WTC11 (cell line): ENCODE measurements around the gene ACSF3. TPM values are rescaled to one million over a fixed set of nuclear protein-coding genes. Genes with fewer than 3 reads are reported as not detected.

Experiments used
- ATAC-seq: fragments of 200-7000 bp; cut with Tn5 transposase; 2 replicates; pipeline ENCODE4 v1.10.0; 2021; ENCODE audit warnings: mild to moderate bottlenecking, moderate library complexity
- CTCF ChIA-PET: fragments of 300-600 bp; sonication (Branson Sonifier 250); formaldehyde crosslinking; loops from one replicate; lab custom pipeline; 2021; ENCODE audit warnings: antibody characterized with exemption; lab: Charles Lee
- POLR2A ChIA-PET: fragments of 350-600 bp; sonication (Branson Sonifier 250); formaldehyde crosslinking; loops from one replicate; lab custom pipeline; 2021; ENCODE audit warnings: antibody characterized with exemption; lab: Charles Lee
- DNase-seq: peaks from one replicate; pipeline ENCODE4 v3.0.0; 2021; ENCODE audit warnings: low spot score
- H3K27ac Mint-ChIP-seq: 2 replicates; pipeline ENCODE4 v1.8.0; 2021; ENCODE audit warnings: mixed read lengths
- H3K27me3 Mint-ChIP-seq: 2 replicates; pipeline ENCODE4 v1.8.0; 2021; ENCODE audit warnings: low read depth, mild to moderate bottlenecking, moderate library complexity, mixed read lengths
- H3K36me3 Mint-ChIP-seq: 2 replicates; pipeline ENCODE4 v1.8.0; 2021; ENCODE audit warnings: mixed read lengths
- H3K4me1 Mint-ChIP-seq: 2 replicates; pipeline ENCODE4 v1.8.0; 2022; ENCODE audit warnings: mixed read lengths
- H3K4me3 Mint-ChIP-seq: 2 replicates; pipeline ENCODE4 v1.8.0; 2021; ENCODE audit warnings: mild to moderate bottlenecking, moderate library complexity, mixed read lengths
- H3K9me3 Mint-ChIP-seq: 2 replicates; pipeline ENCODE4 v1.8.0; 2021; ENCODE audit warnings: mixed read lengths
- CREB1 ChIP-seq: sonication (generic); formaldehyde crosslinking; IDR thresholded peaks from 2 replicates; pipeline ENCODE4 v1.8.0; 2023; ENCODE audit warnings: mild to moderate bottlenecking, missing genetic modification reagents
- CREM ChIP-seq: sonication (generic); formaldehyde crosslinking; IDR thresholded peaks from 2 replicates; pipeline ENCODE4 v1.8.1; 2022; ENCODE audit warnings: mild to moderate bottlenecking, missing genetic modification reagents, moderate library complexity
- EMX1 ChIP-seq: fragments of 250-450 bp; sonication (Bioruptor Pico); IDR thresholded peaks from 2 replicates; pipeline ENCODE4 v1.8.0; 2021; ENCODE audit warnings: mild to moderate bottlenecking
- GABPB1 ChIP-seq: sonication (generic); formaldehyde crosslinking; IDR thresholded peaks from 2 replicates; pipeline ENCODE4 v1.8.1; 2023; ENCODE audit warnings: mild to moderate bottlenecking, missing genetic modification reagents
- GRHL2 ChIP-seq: fragments of 250-450 bp; sonication (Bioruptor Pico); IDR thresholded peaks from 2 replicates; pipeline ENCODE4 v1.8.0; 2022; ENCODE audit warnings: mild to moderate bottlenecking, moderate library complexity; ENCODE audit not compliant: insufficient replicate concordance, severe bottlenecking
- JAZF1 ChIP-seq: fragments of 250-450 bp; sonication (Bioruptor Pico); IDR thresholded peaks from 2 replicates; pipeline ENCODE4 v1.9.0; 2021; ENCODE audit warnings: moderate library complexity, mild to moderate bottlenecking, inconsistent platforms
- KAT7 ChIP-seq: sonication (generic); formaldehyde crosslinking; IDR thresholded peaks from 2 replicates; pipeline ENCODE4 v1.8.1; 2023; ENCODE audit warnings: missing genetic modification reagents, mild to moderate bottlenecking, borderline replicate concordance
- RORB ChIP-seq: fragments of 250-450 bp; sonication (Bioruptor Pico); IDR thresholded peaks from 2 replicates; pipeline ENCODE4 v1.9.0; 2021; ENCODE audit warnings: mild to moderate bottlenecking
- SMAD3 ChIP-seq: sonication (generic); formaldehyde crosslinking; IDR thresholded peaks from 2 replicates; pipeline ENCODE4 v1.8.0; 2022; ENCODE audit warnings: missing genetic modification reagents, mild to moderate bottlenecking, borderline replicate concordance
- SMAD4 ChIP-seq: sonication (generic); formaldehyde crosslinking; IDR thresholded peaks from 2 replicates; pipeline ENCODE4 v1.8.0; 2022; ENCODE audit warnings: mild to moderate bottlenecking, missing genetic modification reagents
- TCF7 ChIP-seq: sonication (generic); formaldehyde crosslinking; IDR thresholded peaks from 2 replicates; pipeline ENCODE4 v1.8.0; 2022; ENCODE audit warnings: mild to moderate bottlenecking, low read depth, missing genetic modification reagents, moderate library complexity
- TEAD4 ChIP-seq: sonication (generic); formaldehyde crosslinking; IDR thresholded peaks from 2 replicates; pipeline ENCODE4 v1.8.0; 2022; ENCODE audit warnings: mild to moderate bottlenecking, missing genetic modification reagents
- ZNF232 ChIP-seq: sonication (generic); formaldehyde crosslinking; IDR thresholded peaks from 2 replicates; pipeline ENCODE4 v1.8.0; 2022; ENCODE audit warnings: mild to moderate bottlenecking, missing genetic modification reagents
- ZNF263 ChIP-seq: sonication (generic); formaldehyde crosslinking; IDR thresholded peaks from 2 replicates; pipeline ENCODE4 v1.8.1; 2022; ENCODE audit warnings: low read depth, mild to moderate bottlenecking, moderate library complexity, missing genetic modification reagents
- ZNF416 ChIP-seq: fragments of 250-450 bp; sonication (Bioruptor Pico); IDR thresholded peaks from 2 replicates; pipeline ENCODE4 v1.9.0; 2021; ENCODE audit warnings: mild to moderate bottlenecking, inconsistent platforms
- ZNF423 ChIP-seq: fragments of 250-450 bp; sonication (Bioruptor Pico); IDR thresholded peaks from 2 replicates; pipeline ENCODE4 v2.1.2; 2022; ENCODE audit warnings: mild to moderate bottlenecking, moderate library complexity
- total RNA-seq: library from RNA; stranded (reverse); gene quantifications from 3 replicates; pipeline ENCODE4 v1.2.3, GENCODE V29; 2021
- TF ChIP-seq, protein P1 (sequence below): sonication (generic); formaldehyde crosslinking; IDR thresholded peaks from 2 replicates; pipeline ENCODE4 v1.8.0; 2022; ENCODE audit warnings: mild to moderate bottlenecking, missing genetic modification reagents
- TF ChIP-seq, protein P2 (sequence below): sonication (generic); formaldehyde crosslinking; IDR thresholded peaks from 2 replicates; pipeline ENCODE4 v1.8.1; 2022; ENCODE audit warnings: low read depth, mild to moderate bottlenecking, moderate library complexity, missing genetic modification reagents, borderline replicate concordance
- TF ChIP-seq, protein P3 (sequence below): sonication (generic); formaldehyde crosslinking; IDR thresholded peaks from 2 replicates; pipeline ENCODE4 v1.8.1; 2023; ENCODE audit warnings: mild to moderate bottlenecking, missing genetic modification reagents, moderate library complexity
- TF ChIP-seq, protein P4 (sequence below): sonication (generic); formaldehyde crosslinking; IDR thresholded peaks from 2 replicates; pipeline ENCODE4 v1.8.1; 2023; ENCODE audit warnings: mild to moderate bottlenecking, missing genetic modification reagents, moderate library complexity
- TF ChIP-seq, protein P5 (sequence below): sonication (generic); formaldehyde crosslinking; IDR thresholded peaks from 2 replicates; pipeline ENCODE4 v1.8.1; 2023; ENCODE audit warnings: mild to moderate bottlenecking, missing genetic modification reagents, borderline replicate concordance

ACSF3 gene
- total RNA-seq, 1 experiment from 2014 or later: 22.9 TPM

DNA sequence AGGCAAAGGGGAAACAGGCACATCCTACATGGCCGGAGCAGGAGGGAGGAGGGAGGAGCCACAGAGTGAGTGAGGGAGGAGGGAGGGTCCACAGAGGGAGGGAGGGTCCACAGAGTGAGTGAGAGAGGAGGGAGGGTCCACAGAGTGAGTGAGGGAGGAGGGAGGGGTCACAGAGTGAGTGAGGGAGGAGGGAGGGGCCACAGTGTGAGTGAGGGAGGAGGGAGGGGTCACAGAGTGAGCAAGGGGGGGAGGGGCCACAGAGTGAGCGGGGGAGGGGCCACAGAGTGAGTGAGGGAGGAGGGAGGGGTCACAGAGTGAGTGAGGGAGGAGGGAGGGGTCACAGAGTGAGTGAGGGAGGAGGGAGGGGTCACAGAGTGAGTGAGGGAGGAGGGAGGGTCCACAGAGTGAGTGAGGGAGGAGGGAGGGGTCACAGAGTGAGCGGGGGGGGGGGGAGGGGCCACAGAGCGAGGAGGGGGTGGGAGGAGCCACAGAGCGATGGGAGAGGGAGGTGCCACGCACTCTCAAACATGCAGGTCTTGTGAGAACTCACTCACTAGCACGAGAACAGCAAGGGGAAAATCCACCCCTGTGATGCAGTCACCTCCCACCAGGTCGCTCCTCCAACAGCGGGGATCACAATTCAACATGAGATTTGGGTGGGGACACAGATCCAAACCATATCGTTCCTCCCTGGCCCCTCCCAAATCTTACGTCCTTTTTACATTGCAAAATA is 53.6 kb downstream of the ACSF3 start:
- H3K4me3 Mint-ChIP-seq: no peak overlapping the region
- ChIA-PET POLR2A (interaction anchor here (0.6 kb wide), 1 partner anchor 58 kb away, joined by 8 read pairs; no protein-coding TSS in a partner anchor), CTCF (no interaction called here)
- no peak for TF ChIP-seq RORB
- TF ChIP-seq, protein P1, sequence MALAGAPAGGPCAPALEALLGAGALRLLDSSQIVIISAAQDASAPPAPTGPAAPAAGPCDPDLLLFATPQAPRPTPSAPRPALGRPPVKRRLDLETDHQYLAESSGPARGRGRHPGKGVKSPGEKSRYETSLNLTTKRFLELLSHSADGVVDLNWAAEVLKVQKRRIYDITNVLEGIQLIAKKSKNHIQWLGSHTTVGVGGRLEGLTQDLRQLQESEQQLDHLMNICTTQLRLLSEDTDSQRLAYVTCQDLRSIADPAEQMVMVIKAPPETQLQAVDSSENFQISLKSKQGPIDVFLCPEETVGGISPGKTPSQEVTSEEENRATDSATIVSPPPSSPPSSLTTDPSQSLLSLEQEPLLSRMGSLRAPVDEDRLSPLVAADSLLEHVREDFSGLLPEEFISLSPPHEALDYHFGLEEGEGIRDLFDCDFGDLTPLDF: no peak
- no peak for TF ChIP-seq CREB1
- peaks cover 21% of the 10 kb centered on the region for H3K9me3 Mint-ChIP-seq
- no peaks in the 10 kb centered on the region for H3K4me1 Mint-ChIP-seq
- H3K27me3 Mint-ChIP-seq: no peaks in the 10 kb centered on the region
- H3K27ac Mint-ChIP-seq: no peak overlapping the region
- ATAC-seq: no peak
- H3K36me3 Mint-ChIP-seq: peaks cover 51% of the 10 kb centered on the region
- DNase-seq: no peak

DNA sequence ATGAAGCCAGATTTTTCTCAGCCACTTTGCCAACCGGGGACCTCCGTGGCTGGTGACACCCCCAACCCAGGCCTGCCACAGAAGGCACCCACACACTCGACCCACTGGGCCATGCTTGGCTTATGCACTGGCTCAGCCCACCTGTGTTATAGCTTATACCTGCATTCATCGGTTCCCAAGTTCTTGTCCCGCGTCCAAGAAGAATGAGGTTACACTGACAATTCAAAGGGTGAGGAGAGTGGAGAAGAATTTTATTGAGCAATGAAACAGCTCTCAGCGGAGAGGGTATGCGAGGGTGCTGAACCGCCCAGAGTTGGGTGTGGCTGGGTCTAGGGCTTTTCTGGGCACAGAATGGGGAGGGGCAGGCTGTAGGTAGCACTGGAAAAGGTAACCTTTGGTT is 55.7 kb downstream of the ACSF3 start:
- Mint-ChIP-seq H3K4me3 (no peak overlapping the region), H3K27ac (no peak overlapping the region), H3K27me3 (0 out of 2 replicates have a peak, but pooled peaks cover 3% of the 10 kb centered on the region), H3K4me1 (no peaks in the 10 kb centered on the region), H3K9me3 (peaks cover 21% of the 10 kb centered on the region), H3K36me3 (peaks cover 48% of the 10 kb centered on the region)
- ChIA-PET CTCF (no interaction called here), POLR2A (no interaction called here)
- DNase-seq (no peak), ATAC-seq (no peak)
- TF ChIP-seq ZNF263 (CRISPR knock-in tag) (no peak), TEAD4 (CRISPR knock-in tag) (no peak)
- TF ChIP-seq, protein P2, sequence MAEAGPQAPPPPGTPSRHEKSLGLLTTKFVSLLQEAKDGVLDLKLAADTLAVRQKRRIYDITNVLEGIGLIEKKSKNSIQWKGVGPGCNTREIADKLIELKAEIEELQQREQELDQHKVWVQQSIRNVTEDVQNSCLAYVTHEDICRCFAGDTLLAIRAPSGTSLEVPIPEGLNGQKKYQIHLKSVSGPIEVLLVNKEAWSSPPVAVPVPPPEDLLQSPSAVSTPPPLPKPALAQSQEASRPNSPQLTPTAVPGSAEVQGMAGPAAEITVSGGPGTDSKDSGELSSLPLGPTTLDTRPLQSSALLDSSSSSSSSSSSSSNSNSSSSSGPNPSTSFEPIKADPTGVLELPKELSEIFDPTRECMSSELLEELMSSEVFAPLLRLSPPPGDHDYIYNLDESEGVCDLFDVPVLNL (CRISPR knock-in tag): no peak

DNA sequence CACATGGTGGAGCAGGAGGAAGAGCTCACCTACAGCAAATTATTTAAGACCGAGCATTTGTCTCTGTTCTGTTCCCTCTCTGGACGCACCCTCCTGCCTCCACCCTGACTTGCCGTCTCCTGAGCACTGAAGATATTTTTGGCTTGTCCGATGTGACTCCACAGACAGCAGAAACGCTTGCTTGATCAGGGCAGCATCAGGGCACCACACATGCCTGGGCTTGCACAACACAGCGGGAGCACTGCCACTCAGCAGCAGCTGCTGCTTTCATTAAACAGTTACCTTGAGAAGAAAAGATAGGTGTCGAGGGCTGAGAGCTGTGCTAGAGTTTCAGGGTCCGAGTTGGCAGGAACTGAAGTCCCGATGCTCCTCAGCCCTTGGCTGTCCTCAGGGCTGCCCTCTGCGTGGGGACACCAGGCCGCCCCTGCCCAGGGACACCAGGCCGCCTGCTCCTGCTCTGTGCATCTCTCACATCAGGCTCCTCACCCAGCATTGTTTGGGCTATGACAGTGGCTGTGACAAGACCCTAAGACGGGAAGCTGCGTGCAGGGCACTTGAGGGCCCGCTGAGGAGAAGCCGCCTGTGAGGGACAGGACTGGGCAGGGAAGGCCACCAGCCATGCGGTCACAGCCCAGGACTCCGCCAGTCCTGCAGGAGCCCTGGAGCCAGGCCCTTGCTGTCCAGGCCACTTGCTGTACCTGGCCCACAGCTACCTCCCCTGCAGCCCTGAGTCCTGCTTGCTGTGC is 56.6 kb downstream of the ACSF3 start:
- no peak overlapping the region for H3K27ac Mint-ChIP-seq
- peaks cover 48% of the 10 kb centered on the region for H3K36me3 Mint-ChIP-seq
- H3K27me3 Mint-ChIP-seq: 0 out of 2 replicates have a peak, but pooled peaks cover 3% of the 10 kb centered on the region
- POLR2A ChIA-PET: no interaction called here
- CTCF ChIA-PET: no interaction called here
- DNase-seq (no peak), ATAC-seq (no peak)
- H3K9me3 Mint-ChIP-seq: peaks cover 21% of the 10 kb centered on the region
- no peaks in the 10 kb centered on the region for H3K4me1 Mint-ChIP-seq
- no peak overlapping the region for H3K4me3 Mint-ChIP-seq
- TF ChIP-seq, protein P3, sequence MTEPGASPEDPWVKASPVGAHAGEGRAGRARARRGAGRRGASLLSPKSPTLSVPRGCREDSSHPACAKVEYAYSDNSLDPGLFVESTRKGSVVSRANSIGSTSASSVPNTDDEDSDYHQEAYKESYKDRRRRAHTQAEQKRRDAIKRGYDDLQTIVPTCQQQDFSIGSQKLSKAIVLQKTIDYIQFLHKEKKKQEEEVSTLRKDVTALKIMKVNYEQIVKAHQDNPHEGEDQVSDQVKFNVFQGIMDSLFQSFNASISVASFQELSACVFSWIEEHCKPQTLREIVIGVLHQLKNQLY: no peak
- no peak for TF ChIP-seq TCF7
- TF ChIP-seq ZNF416 (CRISPR knock-in tag): no peak
- TF ChIP-seq GABPB1: no peak
- TF ChIP-seq GRHL2: no peak
- TF ChIP-seq KAT7 (CRISPR knock-in tag): no peak
- TF ChIP-seq SMAD4 (CRISPR knock-in tag): no peak

DNA sequence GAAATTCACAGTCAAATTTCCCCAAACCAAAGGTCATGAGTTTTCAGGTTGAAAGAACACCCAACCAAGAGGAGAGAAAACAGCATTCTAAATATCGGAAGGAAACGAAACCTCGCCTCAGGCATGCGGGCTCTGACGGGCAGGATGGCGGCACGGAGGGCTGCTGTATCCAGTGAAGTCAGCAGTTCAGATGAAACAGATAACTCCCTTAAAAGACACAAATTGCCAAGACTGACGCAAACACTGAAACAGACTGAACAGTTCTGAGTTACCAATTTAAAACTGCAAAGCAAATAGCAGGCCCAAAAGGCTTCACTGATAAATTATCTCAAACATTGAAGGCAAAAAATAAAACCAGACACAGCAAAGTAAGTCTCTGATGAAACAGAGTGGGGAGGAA is 57.3 kb downstream of the ACSF3 start:
- H3K9me3 Mint-ChIP-seq: peaks cover 21% of the 10 kb centered on the region
- H3K4me3 Mint-ChIP-seq: no peak overlapping the region
- DNase-seq (no peak), ATAC-seq (no peak)
- no peaks in the 10 kb centered on the region for H3K4me1 Mint-ChIP-seq
- no peak overlapping the region for H3K27ac Mint-ChIP-seq
- peaks cover 5% of the 10 kb centered on the region; the same call in 1 of the 2 replicates for H3K27me3 Mint-ChIP-seq
- POLR2A ChIA-PET: no interaction called here
- CTCF ChIA-PET: no interaction called here
- peaks cover 48% of the 10 kb centered on the region for H3K36me3 Mint-ChIP-seq
- TF ChIP-seq ZNF232 (CRISPR knock-in tag): no peak
- TF ChIP-seq, protein P4, sequence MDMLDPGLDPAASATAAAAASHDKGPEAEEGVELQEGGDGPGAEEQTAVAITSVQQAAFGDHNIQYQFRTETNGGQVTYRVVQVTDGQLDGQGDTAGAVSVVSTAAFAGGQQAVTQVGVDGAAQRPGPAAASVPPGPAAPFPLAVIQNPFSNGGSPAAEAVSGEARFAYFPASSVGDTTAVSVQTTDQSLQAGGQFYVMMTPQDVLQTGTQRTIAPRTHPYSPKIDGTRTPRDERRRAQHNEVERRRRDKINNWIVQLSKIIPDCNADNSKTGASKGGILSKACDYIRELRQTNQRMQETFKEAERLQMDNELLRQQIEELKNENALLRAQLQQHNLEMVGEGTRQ (CRISPR knock-in tag): no peak
- TF ChIP-seq, protein P5, sequence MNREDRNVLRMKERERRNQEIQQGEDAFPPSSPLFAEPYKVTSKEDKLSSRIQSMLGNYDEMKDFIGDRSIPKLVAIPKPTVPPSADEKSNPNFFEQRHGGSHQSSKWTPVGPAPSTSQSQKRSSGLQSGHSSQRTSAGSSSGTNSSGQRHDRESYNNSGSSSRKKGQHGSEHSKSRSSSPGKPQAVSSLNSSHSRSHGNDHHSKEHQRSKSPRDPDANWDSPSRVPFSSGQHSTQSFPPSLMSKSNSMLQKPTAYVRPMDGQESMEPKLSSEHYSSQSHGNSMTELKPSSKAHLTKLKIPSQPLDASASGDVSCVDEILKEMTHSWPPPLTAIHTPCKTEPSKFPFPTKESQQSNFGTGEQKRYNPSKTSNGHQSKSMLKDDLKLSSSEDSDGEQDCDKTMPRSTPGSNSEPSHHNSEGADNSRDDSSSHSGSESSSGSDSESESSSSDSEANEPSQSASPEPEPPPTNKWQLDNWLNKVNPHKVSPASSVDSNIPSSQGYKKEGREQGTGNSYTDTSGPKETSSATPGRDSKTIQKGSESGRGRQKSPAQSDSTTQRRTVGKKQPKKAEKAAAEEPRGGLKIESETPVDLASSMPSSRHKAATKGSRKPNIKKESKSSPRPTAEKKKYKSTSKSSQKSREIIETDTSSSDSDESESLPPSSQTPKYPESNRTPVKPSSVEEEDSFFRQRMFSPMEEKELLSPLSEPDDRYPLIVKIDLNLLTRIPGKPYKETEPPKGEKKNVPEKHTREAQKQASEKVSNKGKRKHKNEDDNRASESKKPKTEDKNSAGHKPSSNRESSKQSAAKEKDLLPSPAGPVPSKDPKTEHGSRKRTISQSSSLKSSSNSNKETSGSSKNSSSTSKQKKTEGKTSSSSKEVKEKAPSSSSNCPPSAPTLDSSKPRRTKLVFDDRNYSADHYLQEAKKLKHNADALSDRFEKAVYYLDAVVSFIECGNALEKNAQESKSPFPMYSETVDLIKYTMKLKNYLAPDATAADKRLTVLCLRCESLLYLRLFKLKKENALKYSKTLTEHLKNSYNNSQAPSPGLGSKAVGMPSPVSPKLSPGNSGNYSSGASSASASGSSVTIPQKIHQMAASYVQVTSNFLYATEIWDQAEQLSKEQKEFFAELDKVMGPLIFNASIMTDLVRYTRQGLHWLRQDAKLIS: no peak
- TF ChIP-seq EMX1: no peak
- TF ChIP-seq CREM (CRISPR knock-in tag): no peak
- TF ChIP-seq ZNF423: no peak
- no peak for TF ChIP-seq JAZF1
- no peak for TF ChIP-seq SMAD3 (CRISPR knock-in tag)
- TF ChIP-seq SMAD4 (CRISPR knock-in tag): no peak
